HL-60/S4 (cell line): ENCODE measurements around the gene BCAS3.
"Not testable (repeated sequence)": the region's sequence is repeated elsewhere in the genome, so short reads cannot be mapped to it uniquely, and the experiment has no call there.

Experiments
- in situ Hi-C: fragments of 300-500 bp; cut with MboI; formaldehyde crosslinking; loops from 2 replicates; pipeline ENCODE4 v1.14.3; 2022; ENCODE audit warnings: low sequenced_read_pairs

Gene BCAS3

DNA sequence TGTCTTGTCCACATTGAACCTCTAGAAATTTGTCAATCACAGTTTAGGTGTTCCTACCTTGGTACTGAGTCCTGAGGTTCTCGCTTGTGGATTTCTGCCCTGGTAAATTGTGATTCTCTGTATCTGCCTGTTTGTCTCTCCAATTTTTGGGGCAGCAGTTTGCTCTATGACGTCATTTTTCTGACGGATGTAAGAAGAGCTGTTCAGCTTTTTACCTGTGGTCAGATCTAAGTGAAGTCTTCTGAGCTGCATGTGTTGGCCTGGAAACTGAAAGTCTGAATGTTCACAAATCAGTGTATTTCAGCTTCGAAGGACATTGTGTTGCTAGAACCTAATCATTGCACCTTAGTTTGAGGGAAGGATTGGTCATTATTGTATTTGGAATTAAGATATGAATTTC is 63.4 kb downstream of the BCAS3 start:
- in situ Hi-C loops, result no loop called here

GRCh38 chr17:60743282-60743681 is 65.6 kb downstream of the BCAS3 start:
- in situ Hi-C loops, result no loop called here

DNA sequence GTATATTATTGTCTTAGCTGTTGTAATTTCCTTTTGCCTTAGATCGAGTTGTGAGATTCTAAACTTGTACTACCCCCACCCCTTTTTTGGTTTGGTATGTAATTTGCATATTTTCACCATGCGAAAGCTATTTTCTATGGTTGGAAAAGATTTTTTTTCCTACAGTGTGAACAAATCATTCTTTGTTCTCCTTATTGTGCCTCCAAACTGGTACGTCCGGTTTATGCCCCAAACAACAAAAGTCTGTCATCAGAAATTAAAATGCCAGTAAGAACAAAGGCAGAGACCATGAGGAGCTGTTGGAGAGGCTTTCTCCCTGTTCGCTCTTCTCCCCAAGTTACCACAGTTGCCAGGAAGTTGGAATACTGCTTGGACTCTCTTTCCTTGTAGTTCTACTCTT is 66.1 kb downstream of the BCAS3 start:
- in situ Hi-C loops, result no loop called here

- in situ Hi-C loops, result no loop called here
Observed at GRCh38 chr17:60744355-60744966, 66.8 kb downstream of the BCAS3 start.

GRCh38 chr17:60745544-60745943 is 67.9 kb downstream of the BCAS3 start:
- in situ Hi-C loops, result no loop called here

DNA sequence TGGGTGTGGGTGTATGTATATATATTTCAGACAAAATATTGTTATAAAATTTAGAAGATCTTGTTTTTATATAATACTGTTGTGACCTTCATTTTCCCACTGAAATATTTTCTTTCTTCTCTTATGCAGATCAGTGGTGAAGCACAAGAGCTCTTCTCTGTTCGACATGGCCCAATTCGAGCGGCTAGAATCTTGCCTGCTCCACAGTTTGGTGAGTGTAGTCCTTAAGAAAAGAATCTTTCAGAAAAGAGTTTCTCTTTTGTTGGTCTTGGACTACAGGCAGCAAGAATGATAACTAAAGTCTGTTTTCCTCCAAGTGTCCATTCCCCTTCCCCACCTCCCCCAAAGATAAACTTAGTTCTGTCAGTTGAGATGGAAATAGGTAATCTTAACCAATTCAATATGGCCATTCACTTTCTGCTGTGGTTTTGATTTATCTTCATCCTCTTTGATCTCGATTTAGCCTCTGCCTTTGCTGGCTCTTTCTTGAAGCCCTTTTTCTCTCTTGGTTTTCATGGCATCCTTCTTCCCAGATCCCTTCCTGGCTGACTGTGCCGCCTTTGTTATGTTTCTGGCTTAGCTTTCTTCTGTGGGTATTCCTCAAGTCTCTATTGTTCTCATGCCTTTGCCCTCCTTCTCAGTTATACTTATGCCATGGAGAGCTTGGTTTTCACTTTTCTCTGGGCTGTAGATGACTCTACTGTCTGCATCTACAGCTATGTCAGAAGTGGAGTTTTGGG is 69.6 kb downstream of the BCAS3 start:
- in situ Hi-C loops, result no loop called here

DNA sequence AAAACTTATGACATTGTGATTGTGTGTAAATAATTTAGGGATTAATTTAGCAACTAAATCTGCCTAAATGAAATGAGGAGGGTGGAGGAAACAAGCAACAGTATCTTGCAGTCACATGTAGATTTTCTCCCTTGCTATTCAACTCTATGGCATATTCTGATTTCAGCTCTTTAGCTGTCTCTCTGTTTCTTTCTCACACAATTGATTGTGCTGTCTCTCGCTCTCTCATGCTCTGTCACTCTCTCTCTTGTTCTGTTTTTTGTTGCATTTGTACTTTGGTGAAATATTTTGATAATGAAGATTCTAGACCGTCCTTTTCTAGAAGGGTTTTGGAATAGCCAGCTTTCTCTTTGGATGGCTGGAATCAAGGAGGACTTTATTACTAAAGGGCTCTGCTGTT is 70.6 kb downstream of the BCAS3 start:
- in situ Hi-C loops, result no loop called here

- in situ Hi-C loops, result no loop called here
Observed at GRCh38 chr17:60749050-60749449, 71.4 kb downstream of the BCAS3 start.

DNA sequence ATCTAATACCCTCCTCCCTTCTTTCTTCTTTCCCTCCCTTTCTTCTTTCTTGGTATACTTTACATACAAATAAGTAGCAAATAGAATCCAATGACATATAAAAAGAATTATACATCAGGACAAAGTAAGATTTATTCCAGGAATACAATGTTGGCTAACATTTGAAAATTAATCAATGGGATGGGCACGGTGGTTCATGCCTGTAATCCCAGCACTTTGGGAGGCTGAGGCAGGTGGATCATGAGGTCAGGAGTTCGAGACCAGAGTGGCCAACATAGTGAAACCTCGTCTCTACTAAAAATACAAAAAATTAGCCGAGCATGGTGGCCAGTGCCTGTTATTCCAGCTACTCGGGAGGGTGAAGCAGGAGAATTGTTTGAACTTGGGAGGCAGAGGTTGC is 72.1 kb downstream of the BCAS3 start:
- in situ Hi-C loops, result no loop called here

DNA sequence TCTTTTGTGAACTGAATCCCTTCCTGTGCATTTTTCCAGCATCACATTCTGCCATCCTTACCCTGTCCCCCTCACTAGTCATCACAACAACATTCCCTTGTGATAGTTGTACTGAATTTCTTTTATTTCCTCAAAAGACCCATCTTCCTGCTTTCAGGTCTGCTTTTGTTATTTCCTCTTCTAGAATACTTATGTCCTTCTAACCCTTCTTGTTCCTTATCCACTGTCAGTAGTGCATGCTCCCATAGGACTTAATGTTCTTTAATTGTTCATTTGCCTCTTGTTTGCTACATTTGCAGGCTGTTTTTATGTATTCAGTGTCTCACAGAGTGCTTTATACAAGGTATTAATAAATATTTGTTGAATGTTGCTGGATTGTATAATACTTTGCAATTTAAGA is 73.0 kb downstream of the BCAS3 start:
- in situ Hi-C loops, result no loop called here

DNA sequence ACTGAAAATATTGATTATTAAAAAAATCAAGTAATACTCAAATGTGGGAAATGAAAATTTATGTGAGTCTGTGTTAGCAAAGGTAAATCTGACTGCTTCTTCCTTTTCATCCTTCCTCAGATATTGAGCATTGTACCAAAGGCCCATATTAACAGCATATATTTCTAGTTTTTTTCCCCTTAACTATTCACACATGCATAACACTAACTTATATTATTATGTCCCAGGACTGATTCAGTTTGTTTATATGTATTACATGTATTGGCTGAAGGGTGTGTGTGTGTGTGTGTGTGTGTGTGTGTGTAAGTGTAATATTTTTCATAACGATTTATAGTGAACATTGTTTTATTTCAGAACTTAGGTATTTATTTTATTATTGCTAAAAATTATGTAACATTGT is 74.2 kb downstream of the BCAS3 start:
- in situ Hi-C loops, result no loop called here

- in situ Hi-C loops, result no loop called here
Observed at GRCh38 chr17:60752873-60753577, 75.4 kb downstream of the BCAS3 start.

DNA sequence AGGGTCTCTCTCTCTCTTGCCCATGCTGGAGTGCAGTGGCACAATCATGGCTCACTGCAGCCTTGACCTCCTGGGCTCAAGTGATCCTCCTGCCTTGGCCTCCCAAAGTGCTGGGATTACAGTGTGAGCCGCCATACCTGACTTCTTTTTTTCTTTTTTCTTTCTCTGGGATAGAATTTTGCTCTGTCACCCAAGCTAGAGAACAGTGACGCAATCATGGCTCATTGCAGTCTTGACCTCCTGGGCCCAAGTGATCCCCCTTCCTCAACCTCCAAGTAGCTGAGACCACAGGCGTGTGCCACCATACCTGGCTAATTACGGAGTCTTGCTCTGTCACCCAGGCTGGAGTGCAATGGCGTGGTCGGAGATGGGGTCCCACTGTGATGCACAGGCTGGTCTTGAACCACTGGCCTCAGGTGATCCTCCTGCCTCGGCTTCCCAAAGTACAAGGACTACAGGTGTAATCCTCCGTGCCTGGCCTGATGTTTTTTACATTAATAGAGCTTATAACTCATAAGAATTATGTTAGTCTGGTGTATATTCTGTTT is 76.5 kb downstream of the BCAS3 start:
- in situ Hi-C loops, result no loop called here

GRCh38 chr17:60756798-60757197 is 79.1 kb downstream of the BCAS3 start:
- in situ Hi-C loops, result not testable (repeated sequence)

DNA sequence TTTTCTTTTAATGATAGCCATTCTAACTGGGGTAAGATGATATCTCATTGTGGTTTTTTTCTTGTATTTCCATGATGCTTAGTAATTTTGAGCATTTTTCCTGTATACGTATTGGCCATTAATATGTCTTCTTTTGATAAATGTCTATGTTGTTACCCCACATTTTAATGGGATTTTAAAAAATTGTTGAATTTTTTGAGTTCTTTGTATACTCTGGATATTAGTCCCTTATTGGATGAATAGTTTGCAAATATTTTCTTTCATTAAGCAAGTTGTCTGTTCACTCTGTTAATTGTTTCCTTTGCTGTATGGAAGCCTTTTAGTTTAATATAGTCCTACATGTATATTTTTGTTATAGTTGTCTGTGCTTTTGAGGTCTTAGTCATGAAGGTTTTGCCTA is 79.8 kb downstream of the BCAS3 start:
- in situ Hi-C loops, result no loop called here

DNA sequence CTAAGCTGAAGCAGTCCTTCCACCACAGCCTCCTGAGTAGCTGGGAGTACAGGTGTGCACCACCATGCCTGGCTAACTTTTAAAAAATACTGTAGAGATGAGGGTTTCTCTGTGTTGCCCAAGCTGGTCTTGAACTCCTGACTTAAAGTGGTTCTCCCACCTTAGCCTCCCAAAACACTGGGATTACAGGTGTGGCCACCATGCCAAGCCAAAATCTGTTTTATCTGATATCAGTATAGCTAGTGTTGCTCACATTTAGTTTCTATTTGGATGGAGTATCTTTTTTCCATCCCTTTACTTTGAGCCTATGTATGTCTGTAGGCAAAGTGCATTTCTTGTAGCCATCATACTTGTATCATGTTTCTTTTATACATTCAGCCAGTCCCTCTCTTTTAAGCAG is 82.1 kb downstream of the BCAS3 start:
- in situ Hi-C loops, result no loop called here

- in situ Hi-C loops, result not testable (repeated sequence)
Observed at GRCh38 chr17:60761301-60761700, 83.7 kb downstream of the BCAS3 start.

DNA sequence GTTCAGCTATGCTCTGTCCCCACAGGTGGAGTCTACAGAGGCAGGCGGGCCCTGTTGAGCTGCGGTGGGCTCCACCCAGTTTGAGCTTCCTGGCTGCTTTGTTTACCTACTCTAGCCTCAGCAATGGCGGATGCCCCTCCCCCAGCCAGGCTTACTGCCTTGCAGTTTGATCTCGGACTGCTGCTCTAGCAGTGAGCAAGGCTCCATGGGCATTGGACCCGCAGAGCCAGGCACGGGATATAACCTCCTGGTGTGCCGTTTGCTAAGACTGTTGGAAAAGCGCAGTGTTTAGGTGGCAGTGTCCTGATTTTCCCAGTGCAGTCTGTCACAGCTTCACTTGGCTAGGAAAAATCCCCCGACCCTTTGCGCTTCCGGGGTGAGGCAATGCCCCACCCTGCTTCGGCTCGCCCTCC is 89.1 kb downstream of the BCAS3 start:
- in situ Hi-C loops, result no loop called here

- in situ Hi-C loops, result no loop called here
Observed at GRCh38 chr17:60767744-60768308, 90.2 kb downstream of the BCAS3 start.

- in situ Hi-C loops, result no loop called here
Observed at GRCh38 chr17:60769327-60769726, 91.7 kb downstream of the BCAS3 start.

- in situ Hi-C loops, result no loop called here
Observed at GRCh38 chr17:60770946-60771422, 93.3 kb downstream of the BCAS3 start.
